H1 (cell line): Measurements from ENCODE around the gene STK39. TPM values are rescaled to one million over a fixed set of nuclear protein-coding genes. Genes with fewer than 3 reads are reported as not detected.
A peak's percentile ranks its signal among the peaks of the same experiment; 100 is the strongest.

Experiments
- CTCF ChIA-PET: fragments of 300-600 bp; sonication (Branson Sonifier 250); formaldehyde crosslinking; loops from one replicate; lab custom pipeline; 2021; ENCODE audit not compliant: partially characterized antibody; lab: Charles Lee
- POLR2A ChIA-PET: fragments of 300-600 bp; sonication (Branson Sonifier 250); formaldehyde crosslinking; loops from one replicate; lab custom pipeline; 2021; ENCODE audit warnings: inconsistent platforms; ENCODE audit not compliant: partially characterized antibody; lab: Charles Lee
- DNase-seq, 2 experiments: peaks; one replicate each; pipeline versions ENCODE4 v3.0.0 to v3.0.0-alpha.2; 2010 to 2022; ENCODE audit warnings: low spot score in 2 of 2, low read depth in 1 of 2, mixed read lengths in 1 of 2
- FAIRE-seq: peaks from 2 replicates; lab custom pipeline; 2011; peaks lifted over from hg19 to GRCh38; lab: Jason Lieb, UNC
- H2AFZ ChIP-seq: 2 replicates; pipeline ENCODE4 v1.8.1; 2012; ENCODE audit warnings: low read length, inconsistent platforms
- H2AK5ac ChIP-seq: 2 replicates; pipeline ENCODE4 v1.6.1; 2013; ENCODE audit warnings: low read depth, low read length
- H2BK120ac ChIP-seq: replicated peaks from 2 replicates; pipeline ENCODE3; 2013; ENCODE audit warnings: low read depth, low read length, inconsistent platforms
- H2BK12ac ChIP-seq: 2 replicates; pipeline ENCODE4 v1.6.1; 2013; ENCODE audit warnings: low read depth, low read length
- H2BK15ac ChIP-seq: 2 replicates; pipeline ENCODE4 v1.6.1; 2013; ENCODE audit warnings: low read length
- H2BK20ac ChIP-seq: 2 replicates; pipeline ENCODE4 v1.6.1; 2013; ENCODE audit warnings: low read length
- H2BK5ac ChIP-seq: 2 replicates; pipeline ENCODE4 v1.6.1; 2013; ENCODE audit warnings: low read depth, low read length
- H3K14ac ChIP-seq: 2 replicates; pipeline ENCODE4 v1.6.1; 2013; ENCODE audit warnings: inconsistent platforms; ENCODE audit not compliant: insufficient read length
- H3K18ac ChIP-seq: 2 replicates; pipeline ENCODE4 v1.6.1; 2013; ENCODE audit warnings: low read length; ENCODE audit errors: extremely low read depth
- H3K23ac ChIP-seq: 2 replicates; pipeline ENCODE4 v1.6.1; 2013; ENCODE audit warnings: inconsistent platforms; ENCODE audit not compliant: insufficient read length
- H3K23me2 ChIP-seq: 2 replicates; pipeline ENCODE4 v1.6.1; 2013; ENCODE audit warnings: low read depth, low read length
- H3K27ac ChIP-seq: 2 replicates; pipeline ENCODE4 v1.6.1; 2011; ENCODE audit warnings: low read depth, low read length, inconsistent platforms
- H3K27me3 ChIP-seq, 4 experiments: replicated peaks in 1 of 4; 1 replicate in 1 of 4; 2 replicates in 3 of 4; pipeline versions ENCODE4 v1.6.1 to v1.8.1; 2011 to 2013; ENCODE audit warnings: low read length in 3 of 4, mild to moderate bottlenecking in 3 of 4, inconsistent platforms in 2 of 4, mixed read lengths in 2 of 4, moderate library complexity in 1 of 4; ENCODE audit not compliant: control insufficient read depth in 3 of 4, insufficient read depth in 3 of 4; ENCODE audit errors: extremely low read depth in 1 of 4
- H3K36me3 ChIP-seq, 4 experiments: 2 replicates each; pipeline versions ENCODE4 v1.6.1 to v1.8.1; 2011 to 2013; ENCODE audit warnings: mild to moderate bottlenecking in 4 of 4, low read length in 3 of 4, moderate library complexity in 2 of 4, control low read depth in 1 of 4, inconsistent platforms in 1 of 4; ENCODE audit not compliant: insufficient read depth in 4 of 4, control insufficient read depth in 2 of 4
- H3K4ac ChIP-seq: replicated peaks from 2 replicates; pipeline ENCODE3; 2013; ENCODE audit warnings: low read length, low read depth, mixed read lengths, inconsistent platforms; ENCODE audit not compliant: insufficient read length
- H3K4me1 ChIP-seq, 4 experiments: replicated peaks in 1 of 4; 1 replicate in 1 of 4; 2 replicates in 3 of 4; pipeline versions ENCODE4 v1.6.1 to v1.8.1; 2011 to 2013; ENCODE audit warnings: low read length in 3 of 4, inconsistent platforms in 2 of 4, mixed read lengths in 1 of 4; ENCODE audit not compliant: insufficient read depth in 4 of 4, control insufficient read depth in 3 of 4
- H3K4me2 ChIP-seq, 2 experiments: 2 replicates each; pipeline versions ENCODE4 v1.6.1 to v1.8.1; 2011 to 2013; ENCODE audit warnings: low read depth in 2 of 2, low read length in 2 of 2, control low read depth in 1 of 2, inconsistent platforms in 1 of 2, mild to moderate bottlenecking in 1 of 2; ENCODE audit not compliant: insufficient read depth in 1 of 2
- H3K4me3 ChIP-seq, 4 experiments: fragments of 200-600, 300-600 bp in 1 of 4; sonication (generic), shearing (Covaris generic), sonication (Bioruptor Twin) in 1 of 4; 2 replicates each; pipeline versions ENCODE4 v1.5.1 to v1.8.1; 2011 to 2016; ENCODE audit warnings: low read length in 4 of 4, low read depth in 3 of 4, control low read depth in 2 of 4, inconsistent platforms in 2 of 4, mild to moderate bottlenecking in 2 of 4, mixed read lengths in 1 of 4, moderate library complexity in 1 of 4; ENCODE audit not compliant: insufficient read depth in 2 of 4; ENCODE audit errors: extremely low read depth in 1 of 4
- H3K56ac ChIP-seq: replicated peaks from 2 replicates; pipeline ENCODE3; 2013; ENCODE audit warnings: low read depth, mild to moderate bottlenecking, mixed read lengths, low read length, inconsistent platforms; ENCODE audit not compliant: insufficient read length
- H3K79me1 ChIP-seq: 2 replicates; pipeline ENCODE4 v1.6.1; 2013; ENCODE audit warnings: low read depth, low read length, control low read depth
- H3K79me2 ChIP-seq, 2 experiments: 2 replicates each; pipeline versions ENCODE4 v1.6.1 to v1.8.1; 2012 to 2013; ENCODE audit warnings: low read length in 2 of 2, mild to moderate bottlenecking in 2 of 2, inconsistent platforms in 1 of 2; ENCODE audit not compliant: insufficient read depth in 2 of 2, control insufficient read depth in 1 of 2
- H3K9ac ChIP-seq, 4 experiments: replicated peaks in 1 of 4; 1 replicate in 1 of 4; 2 replicates in 3 of 4; pipeline versions ENCODE4 v1.6.1 to v1.8.1; 2011 to 2013; ENCODE audit warnings: low read depth in 3 of 4, low read length in 3 of 4, control low read depth in 2 of 4, mild to moderate bottlenecking in 2 of 4, moderate library complexity in 2 of 4, inconsistent platforms in 1 of 4; ENCODE audit errors: extremely low read depth in 1 of 4
- H3K9me3 ChIP-seq, 2 experiments: 2 replicates each; pipeline versions ENCODE4 v1.6.1 to v1.8.1; 2012 to 2013; ENCODE audit warnings: mild to moderate bottlenecking in 2 of 2, moderate library complexity in 2 of 2, control low read depth in 1 of 2, inconsistent platforms in 1 of 2, low read depth in 1 of 2, low read length in 1 of 2, mixed read lengths in 1 of 2; ENCODE audit not compliant: insufficient read depth in 2 of 2
- H4K20me1 ChIP-seq, 2 experiments: replicated peaks in 1 of 2; 2 replicates each; pipeline versions ENCODE3 to v1.8.1; 2011 to 2013; ENCODE audit warnings: inconsistent platforms in 2 of 2, low read length in 2 of 2, mild to moderate bottlenecking in 1 of 2; ENCODE audit not compliant: insufficient read depth in 2 of 2, control insufficient read depth in 1 of 2
- H4K5ac ChIP-seq: 2 replicates; pipeline ENCODE4 v1.6.1; 2013; ENCODE audit warnings: low read length, low read depth, mixed read lengths, inconsistent platforms; ENCODE audit not compliant: insufficient read length
- H4K8ac ChIP-seq: 2 replicates; pipeline ENCODE4 v1.8.0; 2013; ENCODE audit warnings: mild to moderate bottlenecking, moderate library complexity, low read length, inconsistent platforms; ENCODE audit not compliant: insufficient read depth; ENCODE audit errors: extremely low read depth
- H4K91ac ChIP-seq: replicated peaks from 2 replicates; pipeline ENCODE3; 2013; ENCODE audit warnings: low read length, mixed read lengths, inconsistent platforms; ENCODE audit not compliant: insufficient read length
- ATF2 ChIP-seq: IDR thresholded peaks from 2 replicates; pipeline ENCODE4 v1.6.1; 2012; ENCODE audit warnings: low read length, inconsistent platforms
- CTCF ChIP-seq, 3 experiments: IDR thresholded peaks; 1 replicate in 2 of 3; 2 replicates in 1 of 3; pipeline versions ENCODE4 v1.5.1 to v1.6.1; 2011; ENCODE audit warnings: low read length in 3 of 3, mild to moderate bottlenecking in 3 of 3, inconsistent platforms in 2 of 3, low read depth in 1 of 3, moderate library complexity in 1 of 3; ENCODE audit not compliant: insufficient read depth in 1 of 3; ENCODE audit errors: control extremely low read depth in 1 of 3
- EZH2 ChIP-seq: fragments of 200-600 bp; sonication (generic); IDR thresholded peaks from 2 replicates; pipeline ENCODE4 v1.7.1; 2012; ENCODE audit warnings: low read depth, mild to moderate bottlenecking, moderate library complexity, low read length, inconsistent platforms; ENCODE audit not compliant: severe bottlenecking
- MAFK ChIP-seq: IDR thresholded peaks from 2 replicates; pipeline ENCODE4 v1.6.1; 2012; ENCODE audit warnings: low read depth, mild to moderate bottlenecking, improper control_type of control experiment, low read length
- POLR2AphosphoS5 ChIP-seq: IDR thresholded peaks from 2 replicates; pipeline ENCODE4 v1.6.1; 2011; ENCODE audit warnings: low read depth, low read length
- SRF ChIP-seq: IDR thresholded peaks from 2 replicates; pipeline ENCODE4 v1.6.1; 2011; ENCODE audit warnings: mild to moderate bottlenecking, low read depth, low read length, moderate library complexity
- ZNF274 ChIP-seq: IDR thresholded peaks from 2 replicates; pipeline ENCODE4 v1.7.0; 2012; ENCODE audit warnings: low read length, borderline replicate concordance; ENCODE audit errors: extremely low read depth
- WGBS, 2 experiments: shearing (Covaris generic) in 1 of 2; methylation state at CpG; one replicate each; pipeline versions ENCODE4 v1.1.6 to v1.1.7; 2013 to 2015; ENCODE audit warnings: low lambda C conversion rate in 2 of 2, mixed read lengths in 2 of 2, inconsistent platforms in 1 of 2, low coverage in 1 of 2, missing lambda C conversion rate in 1 of 2; ENCODE audit not compliant: insufficient replicate concordance in 2 of 2, insufficient coverage in 1 of 2, insufficient read length in 1 of 2; ENCODE audit errors: extremely low coverage in 1 of 2, missing lambda C conversion rate in 1 of 2; 5-methylcytosine and 5-hydroxymethylcytosine counted together
- polyA plus RNA-seq, 7 experiments: library from polyadenylated mRNA; depleted of rRNA in 3 of 7; stranded (reverse) in 5 of 7; unstranded in 2 of 7; fragments of >200 nt in 5 of 7; fragments of 200-250 nt in 2 of 7; gene quantifications; 1 replicate in 5 of 7; 2 replicates in 1 of 7; 4 replicates in 1 of 7; pipeline versions ENCODE4 v1.2.1 to v1.2.3, GENCODE V29; 2011 to 2013; ENCODE audit warnings: missing spikeins in 2 of 7, mixed read lengths in 2 of 7
- total RNA-seq: library from RNA; stranded (reverse); fragmentation: NEBNext Ultra II Directional; extraction: Animal tissue kit (Norgen Biotek cat#: 25700); gene quantifications from 2 replicates; pipeline ENCODE4 v1.2.1, GENCODE V29; 2021

The STK39 gene
- total and polyA plus RNA-seq, 2 of the 8 experiments (the other 6 are each of a cell fraction or from before 2014, with no cell fraction given): 13.7 to 23.8 TPM

- Histone ChIP-seq H4K5ac (no peak overlapping the region), H2AK5ac (no peak overlapping the region), H4K8ac (no peak overlapping the region), H3K9ac (no peak overlapping the region), H2BK120ac (no peak overlapping the region), H2AFZ (no peak overlapping the region), H3K36me3 (peaks cover 0 to 6% (median 0%) of the 10 kb centered on the region in 4 experiments; a peak in 4 of 8 replicates), H2BK15ac (no peak overlapping the region), H3K4me3 (no peak overlapping the region), H3K4me1 (peaks cover 0 to 13% (median 7%) of the 10 kb centered on the region in 4 experiments; a peak in 4 of 7 replicates), H2BK12ac (no peak overlapping the region), H3K4ac (no peak overlapping the region), H3K4me2 (no peak overlapping the region), H3K56ac (no peak overlapping the region), H4K91ac (no peak overlapping the region), H3K79me1 (no peaks in the 10 kb centered on the region), H3K27me3 (no peaks in the 10 kb centered on the region), H3K79me2 (no peaks in the 10 kb centered on the region), H3K18ac (no peak overlapping the region), H2BK5ac (no peak overlapping the region), H3K23me2 (no peaks in the 10 kb centered on the region), H3K14ac (no peak overlapping the region), H4K20me1 (peaks cover 0 to 2% of the 10 kb centered on the region in 2 experiments), H3K9me3 (no peaks in the 10 kb centered on the region), H3K23ac (no peak overlapping the region), H2BK20ac (no peak overlapping the region), H3K27ac (no peak overlapping the region)
- WGBS, 2 experiments: 58% methylated on average over 4 of the region's 4 CpGs; no CpG with 5 or more reads in 1 of the 2 experiments
- CTCF ChIA-PET: interaction anchor here (0.6 to 8.9 kb wide), 119 partner anchors 7 to 1584 kb away, joined by 3 to 95 read pairs (median 4); no protein-coding TSS in a partner anchor
- FAIRE-seq (peak; percentile 89), DNase-seq (no peak)
- POLR2A ChIA-PET: no interaction called here
- TF ChIP-seq CTCF (IDR thresholded peaks at IDR 0.05; ENCODE audit: control extremely low read depth in 1 of 3, insufficient read depth in 1 of 3, low read depth in 1 of 3, low read length in 3 of 3) (peak in 2 of 3 experiments; percentile 54 to 67; a peak in 3 of 4 replicates), MAFK (peak; percentile 73; the same call in 1 of the 2 replicates), EZH2 (no peak), POLR2AphosphoS5 (no peak), SRF (no peak), ATF2 (no peak), ZNF274 (no peak)
These were observed 127.8 kb downstream of the STK39 start for GRCh38 chr2:168119515-168120141.
